GM18499 (cell line): ENCODE measurements around the gene HMX3.

ENCODE experiments used
- ATAC-seq: cut with Tn5 transposase; IDR thresholded peaks from one replicate; pipeline ENCODE4 v1.9.1; 2021; ENCODE audit warnings: moderate number of reproducible peaks; ENCODE audit not compliant: insufficient read depth, unreplicated experiment

HMX3 gene

GRCh38 chr10:123133541-123134342 is 2.0 kb upstream of the HMX3 start:
- ATAC-seq, result no peak

- no peak for ATAC-seq
Observed at GRCh38 chr10:123134343-123134914, 1.3 kb upstream of the HMX3 start.

- ATAC-seq, result no peak
Observed at GRCh38 chr10:123134915-123135414, 805 bp upstream of the HMX3 start.

- no peak for ATAC-seq
Observed at GRCh38 chr10:123136221-123136805, 543 bp downstream of the HMX3 start.

- ATAC-seq, result no peak
Observed at GRCh38 chr10:123136806-123137642, 1.3 kb downstream of the HMX3 start.

GRCh38 chr10:123139165-123139520 is 3.4 kb downstream of the HMX3 start:
- no peak for ATAC-seq

- ATAC-seq, result no peak
Observed at GRCh38 chr10:123139521-123140163, 3.9 kb downstream of the HMX3 start.

GRCh38 chr10:123140164-123140982 is 4.6 kb downstream of the HMX3 start:
- no peak for ATAC-seq

GRCh38 chr10:123140983-123141390 is 5.2 kb downstream of the HMX3 start:
- ATAC-seq, result no peak

- no peak for ATAC-seq
Observed at GRCh38 chr10:123141791-123142700, 6.3 kb downstream of the HMX3 start.

- no peak for ATAC-seq
Observed at GRCh38 chr10:123142701-123143161, 7.0 kb downstream of the HMX3 start.

GRCh38 chr10:123143162-123143824 is 7.5 kb downstream of the HMX3 start:
- no peak for ATAC-seq

- ATAC-seq, result no peak
Observed at GRCh38 chr10:123143825-123144168, 8.0 kb downstream of the HMX3 start.

- ATAC-seq, result no peak
Observed at GRCh38 chr10:123144697-123145541, 9.1 kb downstream of the HMX3 start.

- no peak for ATAC-seq
Observed at GRCh38 chr10:123145542-123146012, 9.8 kb downstream of the HMX3 start.

- no peak for ATAC-seq
Observed at GRCh38 chr10:123146013-123146893, 10.5 kb downstream of the HMX3 start.
